DOHH2 (cell line): ENCODE data around the gene TCF3.

Experiments used
- CTCF ChIP-seq: fragments of 200-600 bp; sonication (generic); IDR thresholded peaks from one replicate; pipeline ENCODE4 v1.5.1; 2014; ENCODE audit warnings: antibody characterized with exemption, mild to moderate bottlenecking, low read depth, low read length; ENCODE audit not compliant: poor library complexity, severe bottlenecking
- EZH2phosphoT487 ChIP-seq: fragments of 200-600 bp; sonication (generic); IDR thresholded peaks from 2 replicates; pipeline ENCODE4 v1.6.1; 2017; ENCODE audit warnings: borderline replicate concordance, mild to moderate bottlenecking, antibody characterized with exemption, low read length, moderate library complexity, mixed read lengths

GRCh38 chr19:1622541-1622940 is 29.9 kb downstream of the TCF3 start:
- no peak for TF ChIP-seq CTCF
- no peak for TF ChIP-seq EZH2phosphoT487
